HEK293 (cell line): ENCODE measurements around the gene CRYBB1.

Experiments
- CTCF ChIA-PET: fragments of 350-600 bp; formaldehyde crosslinking; extraction: SDS; loops from one replicate; lab custom pipeline; 2021; ENCODE audit warnings: antibody characterized with exemption; lab: Yijun Ruan, JAX
- POLR2A ChIA-PET: fragments of 300-600 bp; formaldehyde crosslinking; extraction: SDS; loops from one replicate; lab custom pipeline; 2020; ENCODE audit warnings: antibody characterized with exemption, inconsistent platforms; lab: Yijun Ruan, JAX
- H3K27ac ChIP-seq: fragments of 200-500 bp; sonication (Bioruptor generic); 2 replicates; pipeline ENCODE4 v1.5.1; 2014; ENCODE audit warnings: low read depth, low read length, control low read depth, inconsistent platforms; ENCODE audit errors: extremely low read depth
- H3K36me3 ChIP-seq, 2 experiments: fragments of 200-500 bp in 1 of 2; sonication (Bioruptor generic) in 1 of 2; 1 replicate in 1 of 2; 2 replicates in 1 of 2; pipeline ENCODE4 v1.5.1; 2014 to 2017; ENCODE audit warnings: inconsistent platforms in 2 of 2, low read length in 2 of 2; ENCODE audit not compliant: control insufficient read depth in 2 of 2, insufficient read depth in 1 of 2
- H3K4me1 ChIP-seq: fragments of 200-500 bp; sonication (Bioruptor generic); 2 replicates; pipeline ENCODE4 v1.5.1; 2014; ENCODE audit warnings: mild to moderate bottlenecking, low read length, inconsistent platforms; ENCODE audit not compliant: control insufficient read depth, insufficient read depth
- H3K4me3 ChIP-seq: 2 replicates; pipeline ENCODE4 v1.5.1; 2011; ENCODE audit warnings: low read depth, mild to moderate bottlenecking, control low read depth, low read length, moderate library complexity
- H3K9me3 ChIP-seq: fragments of 200-500 bp; sonication (Bioruptor generic); 2 replicates; pipeline ENCODE4 v1.5.1; 2014; ENCODE audit warnings: low read depth, low read length, inconsistent platforms; ENCODE audit not compliant: control insufficient read depth, insufficient read depth
- PRDM2 ChIP-seq: fragments of 450-650 bp; formaldehyde crosslinking; IDR thresholded peaks from 2 replicates; pipeline ENCODE4 v1.5.1; 2016; ENCODE audit warnings: missing biosample characterization, missing genetic modification characterization, borderline replicate concordance
- PRDM6 ChIP-seq: fragments of 450-650 bp; formaldehyde crosslinking; IDR thresholded peaks from 2 replicates; pipeline ENCODE4 v1.5.1; 2017; ENCODE audit warnings: missing biosample characterization, missing genetic modification characterization
- ZBTB17 ChIP-seq: fragments of 450-650 bp; formaldehyde crosslinking; IDR thresholded peaks from 2 replicates; pipeline ENCODE4 v1.5.1; 2016; ENCODE audit warnings: missing biosample characterization, missing genetic modification characterization
- ZIC2 ChIP-seq: fragments of 450-650 bp; formaldehyde crosslinking; IDR thresholded peaks from 2 replicates; pipeline ENCODE4 v1.5.1; 2016; ENCODE audit warnings: missing biosample characterization, missing genetic modification characterization
- ZNF133 ChIP-seq: fragments of 450-650 bp; formaldehyde crosslinking; IDR thresholded peaks from 2 replicates; pipeline ENCODE4 v1.5.1; 2016; ENCODE audit warnings: missing biosample characterization, missing genetic modification characterization
- ZNF169 ChIP-seq: fragments of 450-650 bp; formaldehyde crosslinking; IDR thresholded peaks from 2 replicates; pipeline ENCODE4 v1.5.1; 2016; ENCODE audit warnings: missing biosample characterization, missing genetic modification characterization
- ZNF23 ChIP-seq: fragments of 450-650 bp; formaldehyde crosslinking; IDR thresholded peaks from 2 replicates; pipeline ENCODE4 v1.5.1; 2016; ENCODE audit warnings: missing biosample characterization, missing genetic modification characterization, borderline replicate concordance
- ZNF398 ChIP-seq: fragments of 450-650 bp; formaldehyde crosslinking; IDR thresholded peaks from 2 replicates; pipeline ENCODE4 v1.5.1; 2017; ENCODE audit warnings: missing biosample characterization, missing genetic modification characterization
- ZNF404 ChIP-seq: fragments of 450-650 bp; formaldehyde crosslinking; IDR thresholded peaks from 2 replicates; pipeline ENCODE4 v1.5.1; 2017; ENCODE audit warnings: missing biosample characterization, missing genetic modification characterization
- ZNF416 ChIP-seq: fragments of 450-650 bp; formaldehyde crosslinking; IDR thresholded peaks from 2 replicates; pipeline ENCODE4 v1.5.1; 2016; ENCODE audit warnings: missing biosample characterization, missing genetic modification characterization
- ZNF544 ChIP-seq: fragments of 450-650 bp; formaldehyde crosslinking; IDR thresholded peaks from 2 replicates; pipeline ENCODE4 v1.5.0; 2017; ENCODE audit warnings: missing biosample characterization, missing genetic modification characterization
- ZNF580 ChIP-seq: fragments of 450-650 bp; formaldehyde crosslinking; IDR thresholded peaks from 2 replicates; pipeline ENCODE4 v1.5.1; 2016; ENCODE audit warnings: missing biosample characterization, missing genetic modification characterization
- ZNF621 ChIP-seq: fragments of 450-650 bp; formaldehyde crosslinking; IDR thresholded peaks from 2 replicates; pipeline ENCODE4 v1.5.1; 2017; ENCODE audit warnings: missing biosample characterization, missing genetic modification characterization
- ZNF660 ChIP-seq: fragments of 450-650 bp; IDR thresholded peaks from 2 replicates; pipeline ENCODE4 v1.5.1; 2018; ENCODE audit warnings: missing biosample characterization, mild to moderate bottlenecking, missing genetic modification characterization
- ZNF791 ChIP-seq: fragments of 450-650 bp; formaldehyde crosslinking; IDR thresholded peaks from 2 replicates; pipeline ENCODE4 v1.5.1; 2016; ENCODE audit warnings: missing biosample characterization, missing genetic modification characterization
- ZSCAN23 ChIP-seq: fragments of 450-650 bp; formaldehyde crosslinking; IDR thresholded peaks from 2 replicates; pipeline ENCODE4 v1.5.1; 2016; ENCODE audit warnings: missing biosample characterization, missing genetic modification characterization

CRYBB1 gene

GRCh38 chr22:26648011-26648497, 30.2 kb upstream of the CRYBB1 start (continued):
- no peak for TF ChIP-seq PRDM2 (tag by site-specific recombination)

- CTCF ChIA-PET: no interaction called here
- POLR2A ChIA-PET: no interaction called here
Observed at GRCh38 chr22:26646158-26646557, 28.3 kb upstream of the CRYBB1 start.

GRCh38 chr22:26643418-26644100, 25.7 kb upstream of the CRYBB1 start:
- Histone ChIP-seq H3K4me3 (no peak overlapping the region), H3K36me3 (no peaks in the 10 kb centered on the region), H3K9me3 (no peaks in the 10 kb centered on the region), H3K4me1 (no peaks in the 10 kb centered on the region), H3K27ac (no peak overlapping the region)
- ChIA-PET CTCF (interaction anchor here (0.5 to 0.7 kb wide), 3 partner anchors 40 to 238 kb away, joined by 3 to 4 read pairs (median 3); no protein-coding TSS in a partner anchor), POLR2A (no interaction called here)
- TF ChIP-seq ZNF133 (no peak), PRDM6 (tag by site-specific recombination) (no peak), ZNF580 (tag by site-specific recombination) (no peak)

More at GRCh38 chr22:26646158-26646557, 28.3 kb upstream of the CRYBB1 start:
- H3K9me3 ChIP-seq: no peaks in the 10 kb centered on the region
- H3K36me3 ChIP-seq: no peaks in the 10 kb centered on the region
- H3K4me3 ChIP-seq: no peak overlapping the region
- no peaks in the 10 kb centered on the region for H3K4me1 ChIP-seq
- TF ChIP-seq ZBTB17: 0 out of 2 replicates have a peak, but pooled peaks have one; percentile 11
- TF ChIP-seq ZNF169 (tag by site-specific recombination): no peak
- no peak overlapping the region for H3K27ac ChIP-seq

- Histone ChIP-seq H3K4me1 (no peaks in the 10 kb centered on the region), H3K4me3 (no peak overlapping the region), H3K9me3 (no peaks in the 10 kb centered on the region), H3K27ac (no peak overlapping the region), H3K36me3 (no peaks in the 10 kb centered on the region)
- CTCF ChIA-PET: interaction anchor here (0.7 to 1.2 kb wide), 3 partner anchors 18 to 238 kb away, joined by 3 to 4 read pairs (median 4); no protein-coding TSS in a partner anchor
- POLR2A ChIA-PET: interaction anchor here (0.7 kb wide), 1 partner anchor 142 kb away, joined by 8 read pairs; no protein-coding TSS in a partner anchor
- TF ChIP-seq ZIC2 (tag by site-specific recombination) (peak; percentile 76), ZNF544 (tag by site-specific recombination) (peak; percentile 72; the same call in 1 of the 2 replicates), ZNF398 (peak; percentile 76), ZNF404 (tag by site-specific recombination) (no peak), ZNF23 (tag by site-specific recombination) (no peak), ZNF416 (tag by site-specific recombination) (no peak), ZNF791 (tag by site-specific recombination) (no peak), ZNF621 (tag by site-specific recombination) (peak; percentile 26; the same call in 1 of the 2 replicates), ZNF660 (tag by site-specific recombination) (no peak), ZSCAN23 (tag by site-specific recombination) (no peak)
Observed at GRCh38 chr22:26642465-26643417, 24.9 kb upstream of the CRYBB1 start.
